ENCODE results near the gene RRP15.

RRP15 gene

GRCh38 chr1:218357893-218358232 lies 72.8 kb downstream of the RRP15 start:
- no peak overlapping the region for H4K8ac ChIP-seq (ENCODE audit: low read depth, low read length)
- no peak overlapping the region for H3K4me2 ChIP-seq (ENCODE audit: insufficient read depth, low read length, poor library complexity, severe bottlenecking)
- H3K36me3 ChIP-seq (replicated peaks in 1 of 2; ENCODE audit: control insufficient read depth in 2 of 2, insufficient read depth in 2 of 2, low read length in 2 of 2) = no peaks in the 10 kb centered on the region
- H2AFZ ChIP-seq (ENCODE audit: low read length) = no peak overlapping the region
- no peak for DNase-seq (ENCODE audit: low spot score)
- no CpG with 5 or more reads among the region's 3 CpGs for WGBS, 2 donors (ENCODE audit: extremely low coverage in 2 of 2, insufficient read length in 2 of 2, insufficient replicate concordance in 1 of 2)
- H2BK15ac ChIP-seq (ENCODE audit: low read length) = no peak overlapping the region
- no peaks in the 10 kb centered on the region for H3K27me3 ChIP-seq (ENCODE audit: control insufficient read depth in 3 of 3, insufficient read depth in 3 of 3, low read depth in 1 of 3, low read length in 3 of 3)
- H3K14ac ChIP-seq (ENCODE audit: low read length) = no peak overlapping the region
- no peak overlapping the region for H4K91ac ChIP-seq (ENCODE audit: low read depth, low read length, poor library complexity)
- no peak overlapping the region for H2BK12ac ChIP-seq (ENCODE audit: low read length)
- no peak overlapping the region for H3K9ac ChIP-seq (ENCODE audit: low read depth, low read length, poor library complexity)
- no peak overlapping the region for H2AK5ac ChIP-seq (ENCODE audit: low read depth, low read length)
- no peak overlapping the region for H3K18ac ChIP-seq (ENCODE audit: low read length)
- no peak overlapping the region for H3K23ac ChIP-seq (ENCODE audit: low read depth, low read length, poor library complexity)
- no peak overlapping the region for H2BK120ac ChIP-seq (ENCODE audit: low read depth, low read length)
- H3K4me3 ChIP-seq (ENCODE audit: low read length in 2 of 2) = no peak overlapping the region
- no peaks in the 10 kb centered on the region for H3K4me1 ChIP-seq (ENCODE audit: control insufficient read depth in 2 of 2, insufficient read depth in 1 of 2, low read depth in 1 of 2, low read length in 2 of 2)
- H2BK5ac ChIP-seq (ENCODE audit: low read length) = no peak overlapping the region
- peaks cover 0 to 3% of the 10 kb centered on the region in 2 donors for H3K9me3 ChIP-seq (replicated peaks in 1 of 2; ENCODE audit: control insufficient read depth in 2 of 2, insufficient read depth in 1 of 2, low read depth in 1 of 2, low read length in 2 of 2)
- H3K27ac ChIP-seq (replicated peaks; ENCODE audit: low read length) = no peak overlapping the region
- no peak overlapping the region for H3K4ac ChIP-seq (ENCODE audit: low read length)
- H3K79me1 ChIP-seq (ENCODE audit: low read depth, low read length) = no peaks in the 10 kb centered on the region

DNA sequence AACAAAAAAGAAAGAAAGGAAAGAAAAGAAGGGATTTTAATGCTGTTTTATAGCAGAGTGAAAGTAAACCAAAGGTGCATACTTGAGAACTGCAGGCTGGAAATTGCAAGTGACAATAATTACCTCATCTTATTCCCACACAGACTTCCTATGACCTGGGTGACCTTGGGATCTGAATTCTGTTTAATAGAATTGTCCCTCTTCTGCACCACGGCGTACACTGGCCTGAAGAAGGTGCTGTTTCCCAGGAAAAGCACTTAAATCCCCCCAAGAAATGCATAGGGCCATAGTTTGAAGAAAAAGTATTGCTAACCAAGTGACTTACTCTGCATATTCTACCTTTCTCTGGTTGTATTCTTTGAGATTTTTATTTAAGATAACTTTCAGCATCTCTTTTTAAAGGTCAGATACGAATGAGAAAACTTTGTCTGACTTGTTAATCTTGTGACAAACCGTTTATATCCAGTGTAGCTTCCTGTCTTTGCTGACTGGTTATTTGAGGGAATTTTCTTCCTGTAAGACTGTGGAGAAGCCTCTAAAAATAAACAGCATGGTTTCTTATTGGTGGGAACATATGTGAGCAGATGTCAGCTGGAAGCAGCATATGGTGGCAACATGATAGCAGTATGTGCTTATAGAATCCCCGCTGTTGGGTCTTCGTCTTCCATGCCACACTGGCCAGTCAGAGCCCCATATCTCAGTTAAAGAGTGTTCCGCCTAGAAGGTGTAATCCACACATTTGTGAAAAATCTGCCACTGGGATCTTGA lies 76.4 kb downstream of the RRP15 start:
- no CpG with 5 or more reads among the region's 7 CpGs for WGBS, 2 donors (ENCODE audit: extremely low coverage in 2 of 2, insufficient read length in 2 of 2, insufficient replicate concordance in 1 of 2)
- no peak overlapping the region for H3K9ac ChIP-seq (ENCODE audit: low read depth, low read length, poor library complexity)

GRCh38 chr1:218362418-218363076 lies 77.5 kb downstream of the RRP15 start:
- no peak overlapping the region for H3K18ac ChIP-seq (ENCODE audit: low read length)
- no peak overlapping the region for H3K23ac ChIP-seq (ENCODE audit: low read depth, low read length, poor library complexity)
- no peak overlapping the region for H3K9ac ChIP-seq (ENCODE audit: low read depth, low read length, poor library complexity)
- no peak overlapping the region for H3K27ac ChIP-seq (replicated peaks; ENCODE audit: low read length)
- no peak overlapping the region for H2BK12ac ChIP-seq (ENCODE audit: low read length)
- WGBS, 2 donors (ENCODE audit: extremely low coverage in 2 of 2, insufficient read length in 2 of 2, insufficient replicate concordance in 1 of 2) = no CpG with 5 or more reads among the region's 5 CpGs
- H2BK5ac ChIP-seq (ENCODE audit: low read length) = no peak overlapping the region
- no peak overlapping the region for H3K4ac ChIP-seq (ENCODE audit: low read length)
- H3K4me2 ChIP-seq (ENCODE audit: insufficient read depth, low read length, poor library complexity, severe bottlenecking) = no peak overlapping the region
- H3K4me1 ChIP-seq (ENCODE audit: control insufficient read depth in 2 of 2, insufficient read depth in 1 of 2, low read depth in 1 of 2, low read length in 2 of 2) = no peaks in the 10 kb centered on the region
- no peak overlapping the region for H2AFZ ChIP-seq (ENCODE audit: low read length)
- no peak overlapping the region for H4K8ac ChIP-seq (ENCODE audit: low read depth, low read length)
- no peak overlapping the region for H3K4me3 ChIP-seq (ENCODE audit: low read length in 2 of 2)
- H3K14ac ChIP-seq (ENCODE audit: low read length) = no peak overlapping the region
- no peak overlapping the region for H2BK120ac ChIP-seq (ENCODE audit: low read depth, low read length)
- H2BK15ac ChIP-seq (ENCODE audit: low read length) = no peak overlapping the region
- H3K27me3 ChIP-seq (ENCODE audit: control insufficient read depth in 3 of 3, insufficient read depth in 3 of 3, low read depth in 1 of 3, low read length in 3 of 3) = no peaks in the 10 kb centered on the region
- no peak for DNase-seq (ENCODE audit: low spot score)
- no peaks in the 10 kb centered on the region for H3K36me3 ChIP-seq (replicated peaks in 1 of 2; ENCODE audit: control insufficient read depth in 2 of 2, insufficient read depth in 2 of 2, low read length in 2 of 2)
- H3K9me3 ChIP-seq (replicated peaks in 1 of 2; ENCODE audit: control insufficient read depth in 2 of 2, insufficient read depth in 1 of 2, low read depth in 1 of 2, low read length in 2 of 2) = no peaks in the 10 kb centered on the region
- no peak overlapping the region for H4K91ac ChIP-seq (ENCODE audit: low read depth, low read length, poor library complexity)
- no peak overlapping the region for H2AK5ac ChIP-seq (ENCODE audit: low read depth, low read length)
- no peaks in the 10 kb centered on the region for H3K79me1 ChIP-seq (ENCODE audit: low read depth, low read length)

More for the DNA sequence above, 76.4 kb downstream of the RRP15 start:
- Histone ChIP-seq H4K8ac (ENCODE audit: low read depth, low read length) (no peak overlapping the region), H3K4ac (ENCODE audit: low read length) (no peak overlapping the region), H3K79me1 (ENCODE audit: low read depth, low read length) (no peaks in the 10 kb centered on the region), H3K4me2 (ENCODE audit: insufficient read depth, low read length, poor library complexity, severe bottlenecking) (no peak overlapping the region), H2AFZ (ENCODE audit: low read length) (no peak overlapping the region), H3K4me1 (ENCODE audit: control insufficient read depth in 2 of 2, insufficient read depth in 1 of 2, low read depth in 1 of 2, low read length in 2 of 2) (no peaks in the 10 kb centered on the region), H2BK12ac (ENCODE audit: low read length) (no peak overlapping the region), H4K91ac (ENCODE audit: low read depth, low read length, poor library complexity) (no peak overlapping the region), H3K18ac (ENCODE audit: low read length) (no peak overlapping the region), H3K9me3 (replicated peaks in 1 of 2; ENCODE audit: control insufficient read depth in 2 of 2, insufficient read depth in 1 of 2, low read depth in 1 of 2, low read length in 2 of 2) (peaks cover 0 to 2% of the 10 kb centered on the region in 2 donors), H2BK5ac (ENCODE audit: low read length) (no peak overlapping the region), H3K4me3 (ENCODE audit: low read length in 2 of 2) (no peak overlapping the region), H2AK5ac (ENCODE audit: low read depth, low read length) (no peak overlapping the region), H3K27me3 (ENCODE audit: control insufficient read depth in 3 of 3, insufficient read depth in 3 of 3, low read depth in 1 of 3, low read length in 3 of 3) (no peaks in the 10 kb centered on the region), H3K27ac (replicated peaks; ENCODE audit: low read length) (no peak overlapping the region), H3K23ac (ENCODE audit: low read depth, low read length, poor library complexity) (no peak overlapping the region), H3K36me3 (replicated peaks in 1 of 2; ENCODE audit: control insufficient read depth in 2 of 2, insufficient read depth in 2 of 2, low read length in 2 of 2) (no peaks in the 10 kb centered on the region), H3K14ac (ENCODE audit: low read length) (no peak overlapping the region), H2BK120ac (ENCODE audit: low read depth, low read length) (no peak overlapping the region), H2BK15ac (ENCODE audit: low read length) (no peak overlapping the region)
- DNase-seq (ENCODE audit: low spot score) = no peak

DNA sequence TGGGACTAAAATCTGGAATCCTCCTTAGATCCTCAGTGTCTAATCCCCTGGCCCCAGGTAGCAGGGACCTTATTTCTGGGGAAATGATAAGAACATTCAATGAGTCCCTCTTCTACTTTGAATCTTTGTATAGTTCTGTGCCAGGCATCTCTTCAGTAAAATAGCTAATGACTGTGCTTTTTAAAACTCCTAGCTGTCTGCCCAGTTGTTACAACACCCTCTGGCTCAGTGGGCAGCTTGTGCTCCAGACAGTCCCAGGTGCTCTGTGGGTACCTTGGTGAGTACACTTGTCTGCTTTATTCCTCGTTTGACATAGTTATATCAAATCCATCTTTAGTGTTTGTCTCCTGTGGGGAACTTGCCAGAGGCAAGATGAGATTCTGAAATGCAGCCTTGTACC lies 78.0 kb downstream of the RRP15 start:
- WGBS, 2 donors (ENCODE audit: extremely low coverage in 2 of 2, insufficient read length in 2 of 2, insufficient replicate concordance in 1 of 2) = no CpG with 5 or more reads among the region's 1 CpG
- no peak overlapping the region for H3K18ac ChIP-seq (ENCODE audit: low read length)
- no peak overlapping the region for H3K23ac ChIP-seq (ENCODE audit: low read depth, low read length, poor library complexity)
- no peak overlapping the region for H2BK15ac ChIP-seq (ENCODE audit: low read length)
- H3K4me2 ChIP-seq (ENCODE audit: insufficient read depth, low read length, poor library complexity, severe bottlenecking) = no peak overlapping the region
- no peaks in the 10 kb centered on the region for H3K4me1 ChIP-seq (ENCODE audit: control insufficient read depth in 2 of 2, insufficient read depth in 1 of 2, low read depth in 1 of 2, low read length in 2 of 2)
- no peak overlapping the region for H3K9ac ChIP-seq (ENCODE audit: low read depth, low read length, poor library complexity)
- no peak overlapping the region for H2BK120ac ChIP-seq (ENCODE audit: low read depth, low read length)
- H2BK5ac ChIP-seq (ENCODE audit: low read length) = no peak overlapping the region
- no peak overlapping the region for H3K4me3 ChIP-seq (ENCODE audit: low read length in 2 of 2)
- no peaks in the 10 kb centered on the region for H3K9me3 ChIP-seq (replicated peaks in 1 of 2; ENCODE audit: control insufficient read depth in 2 of 2, insufficient read depth in 1 of 2, low read depth in 1 of 2, low read length in 2 of 2)
- H2AFZ ChIP-seq (ENCODE audit: low read length) = no peak overlapping the region
- no peak overlapping the region for H3K4ac ChIP-seq (ENCODE audit: low read length)
- no peak overlapping the region for H3K27ac ChIP-seq (replicated peaks; ENCODE audit: low read length)
- H4K8ac ChIP-seq (ENCODE audit: low read depth, low read length) = no peak overlapping the region
- DNase-seq (ENCODE audit: low spot score) = no peak
- no peak overlapping the region for H2AK5ac ChIP-seq (ENCODE audit: low read depth, low read length)
- H2BK12ac ChIP-seq (ENCODE audit: low read length) = no peak overlapping the region
- no peak overlapping the region for H4K91ac ChIP-seq (ENCODE audit: low read depth, low read length, poor library complexity)
- no peak overlapping the region for H3K14ac ChIP-seq (ENCODE audit: low read length)
- no peaks in the 10 kb centered on the region for H3K27me3 ChIP-seq (ENCODE audit: control insufficient read depth in 3 of 3, insufficient read depth in 3 of 3, low read depth in 1 of 3, low read length in 3 of 3)
- no peaks in the 10 kb centered on the region for H3K79me1 ChIP-seq (ENCODE audit: low read depth, low read length)
- no peaks in the 10 kb centered on the region for H3K36me3 ChIP-seq (replicated peaks in 1 of 2; ENCODE audit: control insufficient read depth in 2 of 2, insufficient read depth in 2 of 2, low read length in 2 of 2)
